Stimulated activated naive B cell treated with anti-CD40 and anti-IgM and Interleukin-4, amounts not matched to agents 10 μg/mL and 1 μg/mL and 100 μg/mL, for 72 hours (primary cell): Measurements from ENCODE around the gene TGFBRAP1.

Experiments used
- ATAC-seq, 2 donors: fragments of 150-1000 bp; cut with Tn5 transposase; replicated peaks; 2 replicates each; pipeline ENCODE4 v1.10.0; 2021; ENCODE audit warnings: moderate library complexity in 1 of 2
- DNase-seq: peaks from one replicate; pipeline ENCODE4 v3.0.0; 2021
- H3K27ac Mint-ChIP-seq: one replicate; pipeline ENCODE4 v1.8.0; 2022; ENCODE audit warnings: mild to moderate bottlenecking, mixed read lengths
- H3K27me3 Mint-ChIP-seq, 2 donors: one replicate each; pipeline ENCODE4 v1.8.0; 2022; ENCODE audit warnings: mixed read lengths in 2 of 2
- H3K36me3 Mint-ChIP-seq, 2 donors: one replicate each; pipeline ENCODE4 v1.8.0; 2022; ENCODE audit warnings: mixed read lengths in 2 of 2, mild to moderate bottlenecking in 1 of 2
- H3K4me1 Mint-ChIP-seq, 2 donors: one replicate each; pipeline ENCODE4 v1.8.0; 2022; ENCODE audit warnings: mixed read lengths in 2 of 2, mild to moderate bottlenecking in 1 of 2
- H3K4me3 Mint-ChIP-seq, 2 donors: one replicate each; pipeline ENCODE4 v1.8.0; 2022; ENCODE audit warnings: mild to moderate bottlenecking in 2 of 2, mixed read lengths in 2 of 2, moderate library complexity in 1 of 2
- H3K9me3 Mint-ChIP-seq, 2 donors: one replicate each; pipeline ENCODE4 v1.8.0; 2022; ENCODE audit warnings: mixed read lengths in 2 of 2, mild to moderate bottlenecking in 1 of 2

Gene TGFBRAP1

GRCh38 chr2:105291981-105292380 is 37.6 kb downstream of the TGFBRAP1 start:
- no peak for ATAC-seq
- no peak for DNase-seq
- H3K9me3 Mint-ChIP-seq, result no peaks in the 10 kb centered on the region
- H3K27me3 Mint-ChIP-seq, result no peaks in the 10 kb centered on the region
- H3K4me3 Mint-ChIP-seq, result no peak overlapping the region
- H3K36me3 Mint-ChIP-seq, result peaks cover 48 to 57% of the 10 kb centered on the region in 2 donors
- peaks cover 0 to 4% of the 10 kb centered on the region in 2 donors for H3K4me1 Mint-ChIP-seq
- H3K27ac Mint-ChIP-seq, result no peak overlapping the region

GRCh38 chr2:105290981-105291660 is 38.4 kb downstream of the TGFBRAP1 start:
- H3K4me3 Mint-ChIP-seq, result no peak overlapping the region
- ATAC-seq (no peak), DNase-seq (no peak)
- H3K36me3 Mint-ChIP-seq, result peaks cover 44 to 56% of the 10 kb centered on the region in 2 donors
- H3K27ac Mint-ChIP-seq, result no peak overlapping the region
- no peaks in the 10 kb centered on the region for H3K9me3 Mint-ChIP-seq
- H3K4me1 Mint-ChIP-seq, result peaks cover 0 to 4% of the 10 kb centered on the region in 2 donors
- H3K27me3 Mint-ChIP-seq, result no peaks in the 10 kb centered on the region

- no peaks in the 10 kb centered on the region for H3K27me3 Mint-ChIP-seq
- no peak overlapping the region for H3K27ac Mint-ChIP-seq
These were observed 41.4 kb downstream of the TGFBRAP1 start for GRCh38 chr2:105288133-105288532.

GRCh38 chr2:105287692-105288091 is 41.8 kb downstream of the TGFBRAP1 start:
- peak; percentile 41 to 53 for ATAC-seq
- Mint-ChIP-seq H3K27ac (no peak overlapping the region), H3K27me3 (no peaks in the 10 kb centered on the region), H3K36me3 (peaks cover 44 to 68% of the 10 kb centered on the region in 2 donors), H3K4me1 (peaks cover 0 to 2% of the 10 kb centered on the region in 2 donors), H3K4me3 (no peak overlapping the region), H3K9me3 (no peaks in the 10 kb centered on the region)
- no peak for DNase-seq

More at GRCh38 chr2:105288133-105288532, 41.4 kb downstream of the TGFBRAP1 start:
- peaks cover 46 to 68% of the 10 kb centered on the region in 2 donors for H3K36me3 Mint-ChIP-seq
- no peaks in the 10 kb centered on the region for H3K9me3 Mint-ChIP-seq
- DNase-seq (no peak), ATAC-seq (no peak)
- H3K4me3 Mint-ChIP-seq, result no peak overlapping the region
- peaks cover 0 to 2% of the 10 kb centered on the region in 2 donors for H3K4me1 Mint-ChIP-seq

- ATAC-seq, result no peak
- peaks cover 0 to 2% of the 10 kb centered on the region in 2 donors for H3K4me1 Mint-ChIP-seq
- H3K27ac Mint-ChIP-seq, result no peak overlapping the region
- H3K27me3 Mint-ChIP-seq, result no peaks in the 10 kb centered on the region
- peaks cover 35 to 78% of the 10 kb centered on the region in 2 donors for H3K36me3 Mint-ChIP-seq
- H3K4me3 Mint-ChIP-seq, result no peak overlapping the region
- no peaks in the 10 kb centered on the region for H3K9me3 Mint-ChIP-seq
- DNase-seq, result no peak
These were observed 46.0 kb downstream of the TGFBRAP1 start for GRCh38 chr2:105283532-105283931.

GRCh38 chr2:105280281-105280680 is 49.3 kb downstream of the TGFBRAP1 start:
- Mint-ChIP-seq H3K27ac (no peak overlapping the region), H3K4me1 (no peaks in the 10 kb centered on the region), H3K27me3 (no peaks in the 10 kb centered on the region), H3K9me3 (no peaks in the 10 kb centered on the region), H3K36me3 (peaks cover 31 to 83% of the 10 kb centered on the region in 2 donors), H3K4me3 (no peak overlapping the region)
- no peak for DNase-seq
- ATAC-seq, result no peak

- Mint-ChIP-seq H3K9me3 (no peaks in the 10 kb centered on the region), H3K27me3 (no peaks in the 10 kb centered on the region), H3K4me3 (no peak overlapping the region), H3K36me3 (peaks cover 24 to 82% of the 10 kb centered on the region in 2 donors), H3K4me1 (no peaks in the 10 kb centered on the region), H3K27ac (no peak overlapping the region)
- DNase-seq, result no peak
- no peak for ATAC-seq
These were observed 50.4 kb downstream of the TGFBRAP1 start for GRCh38 chr2:105279126-105279525.

GRCh38 chr2:105278654-105279053 is 50.9 kb downstream of the TGFBRAP1 start:
- no peak overlapping the region for H3K4me3 Mint-ChIP-seq
- H3K4me1 Mint-ChIP-seq, result no peaks in the 10 kb centered on the region
- no peak overlapping the region for H3K27ac Mint-ChIP-seq
- no peaks in the 10 kb centered on the region for H3K9me3 Mint-ChIP-seq
- H3K36me3 Mint-ChIP-seq, result peaks cover 22 to 84% of the 10 kb centered on the region in 2 donors
- no peak for DNase-seq
- H3K27me3 Mint-ChIP-seq, result no peaks in the 10 kb centered on the region
- ATAC-seq, result no peak

- Mint-ChIP-seq H3K36me3 (peaks cover 16 to 74% of the 10 kb centered on the region in 2 donors), H3K27ac (no peak overlapping the region), H3K4me3 (no peak overlapping the region), H3K27me3 (no peaks in the 10 kb centered on the region), H3K9me3 (no peaks in the 10 kb centered on the region), H3K4me1 (no peaks in the 10 kb centered on the region)
- ATAC-seq, result no peak
- no peak for DNase-seq
These were observed 55.5 kb downstream of the TGFBRAP1 start for GRCh38 chr2:105274046-105274445.

- Mint-ChIP-seq H3K4me3 (no peak overlapping the region), H3K27me3 (no peaks in the 10 kb centered on the region), H3K27ac (no peak overlapping the region), H3K9me3 (no peaks in the 10 kb centered on the region), H3K36me3 (peaks cover 18 to 78% of the 10 kb centered on the region in 2 donors), H3K4me1 (no peaks in the 10 kb centered on the region)
- no peak for DNase-seq
- ATAC-seq, result peak; percentile 39 to 54
These were observed 57.4 kb downstream of the TGFBRAP1 start for GRCh38 chr2:105272176-105272575.

- Mint-ChIP-seq H3K27ac (no peak overlapping the region), H3K9me3 (no peaks in the 10 kb centered on the region), H3K4me1 (no peaks in the 10 kb centered on the region), H3K27me3 (no peaks in the 10 kb centered on the region), H3K4me3 (no peak overlapping the region), H3K36me3 (peaks cover 24 to 78% of the 10 kb centered on the region in 2 donors)
- ATAC-seq, result no peak
- no peak for DNase-seq
These were observed 58.0 kb downstream of the TGFBRAP1 start for GRCh38 chr2:105271393-105272045.

- no peak for DNase-seq
- H3K9me3 Mint-ChIP-seq, result no peaks in the 10 kb centered on the region
- H3K4me1 Mint-ChIP-seq, result no peaks in the 10 kb centered on the region
- H3K4me3 Mint-ChIP-seq, result no peak overlapping the region
- H3K27ac Mint-ChIP-seq, result no peak overlapping the region
- H3K27me3 Mint-ChIP-seq, result no peaks in the 10 kb centered on the region
- H3K36me3 Mint-ChIP-seq, result peaks cover 36 to 79% of the 10 kb centered on the region in 2 donors
- ATAC-seq, result no peak
These were observed 60.1 kb downstream of the TGFBRAP1 start for GRCh38 chr2:105269426-105269825.

GRCh38 chr2:105262651-105263091 is 66.9 kb downstream of the TGFBRAP1 start:
- Mint-ChIP-seq H3K4me3 (no peak overlapping the region), H3K27ac (no peak overlapping the region), H3K36me3 (peaks cover 39 to 56% of the 10 kb centered on the region in 2 donors), H3K27me3 (no peaks in the 10 kb centered on the region), H3K9me3 (no peaks in the 10 kb centered on the region), H3K4me1 (peaks cover 1 to 5% of the 10 kb centered on the region in 2 donors)
- ATAC-seq (no peak), DNase-seq (no peak)

GRCh38 chr2:105261061-105261460 is 68.5 kb downstream of the TGFBRAP1 start:
- ATAC-seq, result no peak
- H3K4me3 Mint-ChIP-seq, result no peak overlapping the region
- no peak for DNase-seq
- H3K27me3 Mint-ChIP-seq, result no peaks in the 10 kb centered on the region
- peaks cover 0 to 3% of the 10 kb centered on the region in 2 donors for H3K9me3 Mint-ChIP-seq
- H3K36me3 Mint-ChIP-seq, result peaks cover 28 to 42% of the 10 kb centered on the region in 2 donors
- H3K4me1 Mint-ChIP-seq, result peaks cover 1 to 5% of the 10 kb centered on the region in 2 donors
- no peak overlapping the region for H3K27ac Mint-ChIP-seq

GRCh38 chr2:105258835-105259350 is 70.6 kb downstream of the TGFBRAP1 start:
- Mint-ChIP-seq H3K4me3 (no peak overlapping the region), H3K27me3 (no peaks in the 10 kb centered on the region), H3K9me3 (peaks cover 0 to 3% of the 10 kb centered on the region in 2 donors), H3K27ac (no peak overlapping the region), H3K4me1 (peaks cover 1 to 5% of the 10 kb centered on the region in 2 donors), H3K36me3 (peaks cover 16 to 28% of the 10 kb centered on the region in 2 donors)
- ATAC-seq (no peak), DNase-seq (no peak)
